ENCODE measurements around the gene ABCA1.
"Not testable (repeated sequence)": the region's sequence is repeated elsewhere in the genome, so short reads cannot be mapped to it uniquely, and the experiment has no call there.

ABCA1 gene, protein sequence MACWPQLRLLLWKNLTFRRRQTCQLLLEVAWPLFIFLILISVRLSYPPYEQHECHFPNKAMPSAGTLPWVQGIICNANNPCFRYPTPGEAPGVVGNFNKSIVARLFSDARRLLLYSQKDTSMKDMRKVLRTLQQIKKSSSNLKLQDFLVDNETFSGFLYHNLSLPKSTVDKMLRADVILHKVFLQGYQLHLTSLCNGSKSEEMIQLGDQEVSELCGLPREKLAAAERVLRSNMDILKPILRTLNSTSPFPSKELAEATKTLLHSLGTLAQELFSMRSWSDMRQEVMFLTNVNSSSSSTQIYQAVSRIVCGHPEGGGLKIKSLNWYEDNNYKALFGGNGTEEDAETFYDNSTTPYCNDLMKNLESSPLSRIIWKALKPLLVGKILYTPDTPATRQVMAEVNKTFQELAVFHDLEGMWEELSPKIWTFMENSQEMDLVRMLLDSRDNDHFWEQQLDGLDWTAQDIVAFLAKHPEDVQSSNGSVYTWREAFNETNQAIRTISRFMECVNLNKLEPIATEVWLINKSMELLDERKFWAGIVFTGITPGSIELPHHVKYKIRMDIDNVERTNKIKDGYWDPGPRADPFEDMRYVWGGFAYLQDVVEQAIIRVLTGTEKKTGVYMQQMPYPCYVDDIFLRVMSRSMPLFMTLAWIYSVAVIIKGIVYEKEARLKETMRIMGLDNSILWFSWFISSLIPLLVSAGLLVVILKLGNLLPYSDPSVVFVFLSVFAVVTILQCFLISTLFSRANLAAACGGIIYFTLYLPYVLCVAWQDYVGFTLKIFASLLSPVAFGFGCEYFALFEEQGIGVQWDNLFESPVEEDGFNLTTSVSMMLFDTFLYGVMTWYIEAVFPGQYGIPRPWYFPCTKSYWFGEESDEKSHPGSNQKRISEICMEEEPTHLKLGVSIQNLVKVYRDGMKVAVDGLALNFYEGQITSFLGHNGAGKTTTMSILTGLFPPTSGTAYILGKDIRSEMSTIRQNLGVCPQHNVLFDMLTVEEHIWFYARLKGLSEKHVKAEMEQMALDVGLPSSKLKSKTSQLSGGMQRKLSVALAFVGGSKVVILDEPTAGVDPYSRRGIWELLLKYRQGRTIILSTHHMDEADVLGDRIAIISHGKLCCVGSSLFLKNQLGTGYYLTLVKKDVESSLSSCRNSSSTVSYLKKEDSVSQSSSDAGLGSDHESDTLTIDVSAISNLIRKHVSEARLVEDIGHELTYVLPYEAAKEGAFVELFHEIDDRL (N-terminal part only)

DNA sequence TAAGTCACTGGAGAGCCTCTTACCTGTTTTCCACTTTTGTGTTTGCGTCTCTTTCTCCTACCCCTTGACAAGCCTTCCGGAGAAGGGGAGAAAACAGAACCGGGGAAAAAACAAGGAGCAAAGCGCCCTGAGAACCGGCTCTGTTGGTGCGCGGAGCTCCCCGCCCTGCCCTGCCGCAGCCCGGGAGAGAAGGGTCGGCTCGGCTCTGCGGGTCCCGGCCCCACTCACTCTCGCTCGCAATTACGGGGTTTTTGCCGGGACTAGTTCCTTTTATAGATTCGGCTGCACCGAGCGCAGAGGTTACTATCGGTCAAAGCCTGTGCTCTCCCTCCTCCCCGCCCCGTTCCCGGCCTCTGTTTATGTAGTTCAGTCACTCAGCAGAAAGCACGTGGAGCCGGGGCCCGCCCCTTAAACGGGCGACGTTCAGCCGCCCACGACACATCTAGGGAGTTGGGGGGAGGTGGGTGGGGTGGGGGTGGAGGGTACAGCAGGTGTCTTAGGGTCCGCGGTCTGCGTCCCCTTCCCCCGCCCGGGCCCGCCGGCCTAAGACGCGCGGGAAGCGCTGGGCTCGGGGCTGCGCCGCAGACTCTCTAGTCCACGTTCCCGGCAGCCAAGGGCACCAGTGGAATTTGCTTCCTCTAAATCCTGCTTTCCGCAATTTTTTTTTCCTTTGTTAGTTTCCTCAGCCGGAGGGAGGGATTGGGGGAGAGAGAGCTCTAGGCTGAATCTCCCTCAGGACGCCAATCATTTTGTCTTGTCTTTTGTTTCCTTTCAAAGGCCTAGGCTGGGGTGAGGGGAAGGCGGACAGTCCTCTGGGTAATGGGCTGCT, at the start of gene ABCA1:
Gene ABCA1 (minus strand): TSS at position 244 of the 829 bp plus-strand sequence. CDS start 24,476 bp downstream, outside the sequence.
- DNase-seq (ENCODE audit: low read depth): peak; percentile 55

DNA sequence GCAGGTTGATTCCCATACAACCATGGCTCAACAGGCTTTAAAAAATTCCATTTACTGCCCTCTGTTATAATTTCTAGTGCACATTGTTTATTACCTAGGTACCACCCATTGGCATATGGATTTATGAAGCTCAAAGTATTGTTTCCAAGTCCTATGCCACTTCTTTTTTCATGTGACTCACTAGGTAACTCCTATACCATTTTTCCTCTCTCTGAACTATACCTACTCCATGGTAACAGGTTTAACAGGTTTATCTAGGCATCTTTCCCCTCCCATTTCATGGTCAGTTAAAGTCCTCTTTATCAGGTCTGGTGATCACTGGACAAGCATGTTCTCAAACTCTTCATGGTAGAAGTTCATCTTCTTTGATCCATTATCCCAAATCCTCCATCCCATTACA, 49.6 kb upstream of the ABCA1 start:
- DNase-seq (ENCODE audit: low read depth): no peak

DNA sequence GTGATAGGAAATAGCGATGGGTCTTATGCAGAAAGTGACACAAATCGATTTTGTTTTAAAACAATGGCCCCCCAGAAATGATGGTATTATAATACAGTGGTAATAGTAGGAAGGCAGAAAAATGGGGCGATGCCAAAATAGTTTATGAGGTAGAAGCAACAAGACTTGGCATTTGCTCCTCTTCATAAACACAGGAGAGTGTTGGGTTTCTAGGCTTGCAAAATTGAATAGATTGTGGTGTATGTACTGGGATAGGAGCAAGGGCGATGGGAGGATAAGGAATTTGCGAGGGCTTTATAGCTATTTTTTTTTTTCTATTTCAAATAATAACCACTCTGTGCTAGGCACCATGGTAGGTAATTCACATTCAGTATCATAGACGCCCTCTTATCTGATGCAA, 49.2 kb upstream of the ABCA1 start:
- DNase-seq (ENCODE audit: low read depth): no peak

DNA sequence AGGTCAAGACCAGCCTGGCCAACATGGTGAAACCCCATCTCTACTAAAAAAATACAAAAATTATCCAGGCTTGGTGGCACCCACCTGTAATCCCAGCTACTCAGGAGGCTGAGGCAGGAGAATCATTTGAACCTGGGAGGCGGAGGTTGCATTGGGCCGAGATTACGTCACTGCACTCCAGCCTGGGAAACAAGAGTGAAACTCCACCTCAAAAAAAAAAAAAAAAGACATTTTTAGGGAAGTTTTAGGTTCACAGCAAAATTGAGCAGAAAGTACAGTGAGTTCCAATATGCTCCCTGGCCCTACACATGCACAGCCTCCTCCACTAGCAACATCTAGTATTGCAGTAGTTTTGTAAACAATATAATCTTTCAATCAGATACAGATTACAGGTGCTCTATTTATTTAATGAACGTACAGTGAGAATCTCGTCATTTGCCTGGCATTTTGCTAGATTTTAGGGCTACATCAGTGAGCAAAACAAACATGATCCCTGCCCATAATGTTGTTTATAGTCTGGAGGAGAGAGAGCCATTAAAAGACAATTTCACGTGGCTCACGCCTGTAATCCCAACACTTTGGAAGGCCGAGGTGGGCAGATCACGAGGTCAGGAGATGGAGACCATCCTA, 48.1 kb upstream of the ABCA1 start:
- DNase-seq (ENCODE audit: low read depth): not testable (repeated sequence)

DNA sequence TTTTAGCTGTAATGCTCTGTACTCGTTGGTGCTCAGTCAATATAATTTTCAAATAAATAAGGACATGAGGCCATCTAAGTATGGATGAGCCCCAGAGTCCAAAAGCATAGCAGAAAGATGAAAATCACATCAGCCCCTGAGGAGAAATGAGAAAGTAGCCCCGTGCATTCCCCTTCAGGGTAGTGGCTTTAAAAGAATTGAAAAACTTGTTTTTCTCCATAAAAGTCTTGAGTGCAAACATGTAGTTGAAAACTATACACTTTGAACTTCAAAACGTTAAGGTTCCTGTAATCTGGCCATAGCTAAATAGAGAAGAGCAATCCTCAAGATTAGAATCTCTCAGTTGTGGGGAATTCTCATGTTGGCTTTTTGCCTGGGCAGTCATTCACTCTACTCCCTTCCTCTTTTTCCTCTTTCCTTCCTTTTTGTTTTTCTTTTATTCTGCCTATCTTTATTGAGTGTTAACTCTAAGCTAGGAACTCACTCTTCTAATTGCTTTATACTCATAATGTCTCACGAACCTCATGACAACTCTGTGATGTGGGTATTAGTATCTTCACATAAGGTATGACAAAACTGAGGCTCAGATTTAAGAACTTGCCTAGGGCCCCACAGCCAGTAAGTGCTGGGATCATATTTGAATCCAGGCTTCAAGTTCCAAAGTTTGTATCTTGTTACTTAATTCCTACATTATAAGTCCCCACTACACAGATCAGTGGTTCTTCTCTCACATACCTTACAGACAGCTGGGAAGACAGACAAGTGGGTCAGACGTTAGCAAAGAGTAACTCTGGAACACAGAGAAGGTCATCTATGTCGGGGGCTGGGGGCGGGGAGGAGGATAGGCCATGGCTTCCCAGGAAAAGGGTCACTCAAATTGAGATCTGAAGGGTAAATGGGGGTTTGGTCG, 46.4 kb upstream of the ABCA1 start:
- DNase-seq (ENCODE audit: low read depth): no peak

DNA sequence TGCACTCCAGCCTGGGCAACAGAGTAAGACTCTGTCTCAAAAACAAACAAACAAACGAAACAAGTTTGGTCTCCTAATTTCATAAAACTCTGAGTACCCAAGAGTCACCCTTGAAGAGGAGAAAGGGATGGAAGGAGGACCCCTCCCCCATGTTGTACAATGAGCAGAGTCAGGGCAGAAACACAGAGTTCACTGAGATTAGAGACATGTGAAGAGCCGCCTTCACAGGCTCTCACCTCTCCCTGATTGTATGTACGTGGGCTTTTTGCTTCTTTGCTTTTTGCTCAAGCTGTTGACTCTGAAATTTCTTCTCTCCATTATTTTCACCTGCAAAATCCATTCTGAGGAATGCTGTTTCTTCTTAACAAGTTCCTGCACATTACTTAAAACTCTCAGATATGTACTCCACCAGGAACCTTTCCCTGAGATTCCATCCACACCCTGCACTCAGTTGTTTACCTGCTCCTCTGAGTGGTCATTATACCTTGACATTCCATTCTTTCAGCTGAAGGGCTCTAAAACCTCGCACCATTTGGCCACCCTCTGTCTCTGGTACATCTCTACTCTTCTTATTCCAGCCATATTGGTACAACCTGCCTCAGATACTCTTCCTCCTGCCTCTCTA, 44.4 kb upstream of the ABCA1 start:
- DNase-seq (ENCODE audit: low read depth): no peak

DNA sequence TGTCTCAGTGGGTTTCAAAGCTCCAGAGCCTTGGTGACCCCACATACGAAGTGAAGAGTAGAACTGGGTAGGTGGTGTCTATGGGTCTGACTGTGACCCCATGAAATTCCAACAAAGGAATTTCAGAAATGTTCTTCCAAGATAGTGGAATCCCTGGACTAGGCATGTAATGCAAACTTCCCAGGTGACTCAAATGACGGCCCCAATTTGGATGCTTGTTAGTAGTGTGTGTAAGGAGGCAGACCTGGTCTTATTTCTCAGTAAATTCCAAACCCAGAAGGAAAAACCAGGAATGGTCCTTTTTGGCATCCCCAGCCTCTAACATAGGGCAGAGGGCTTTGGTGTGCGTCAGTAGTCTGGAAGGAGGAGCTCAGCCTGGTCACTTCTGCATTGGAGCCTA, 43.6 kb upstream of the ABCA1 start:
- no peak for DNase-seq (ENCODE audit: low read depth)

DNA sequence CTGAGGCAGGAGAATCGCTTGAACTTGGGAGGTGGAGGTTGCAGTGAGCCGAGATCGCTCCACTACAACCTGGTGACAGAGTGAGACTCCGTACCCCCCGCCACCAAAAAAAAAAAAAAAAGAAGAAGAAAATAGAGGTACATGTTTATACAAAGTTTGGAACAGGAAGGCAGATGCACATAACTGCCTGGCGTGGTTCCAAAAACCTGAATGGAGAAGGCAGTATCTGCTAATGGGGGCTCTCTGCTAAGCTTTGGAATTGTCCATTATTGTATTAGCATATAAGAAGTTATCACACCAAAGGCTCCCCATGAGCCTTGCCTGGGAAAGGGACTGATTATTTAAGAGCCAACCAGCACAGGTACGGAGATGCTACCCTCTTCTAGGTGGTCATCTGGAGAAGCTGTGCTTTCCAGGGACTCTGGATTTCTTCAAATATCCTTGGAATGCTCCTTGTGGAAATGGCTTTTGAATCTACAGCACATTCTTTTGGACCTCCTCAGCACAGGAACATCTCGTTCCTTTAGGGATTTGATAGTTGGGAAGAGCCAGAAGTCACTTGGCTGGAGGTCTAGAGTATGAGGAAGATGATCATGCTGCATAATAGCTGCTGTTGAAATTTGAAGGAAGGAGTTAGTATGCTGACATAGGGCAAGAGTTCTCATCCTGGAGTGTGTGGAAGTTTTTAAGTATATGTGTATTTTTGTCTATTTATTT, 42.5 kb upstream of the ABCA1 start:
- DNase-seq (ENCODE audit: low read depth): no peak

DNA sequence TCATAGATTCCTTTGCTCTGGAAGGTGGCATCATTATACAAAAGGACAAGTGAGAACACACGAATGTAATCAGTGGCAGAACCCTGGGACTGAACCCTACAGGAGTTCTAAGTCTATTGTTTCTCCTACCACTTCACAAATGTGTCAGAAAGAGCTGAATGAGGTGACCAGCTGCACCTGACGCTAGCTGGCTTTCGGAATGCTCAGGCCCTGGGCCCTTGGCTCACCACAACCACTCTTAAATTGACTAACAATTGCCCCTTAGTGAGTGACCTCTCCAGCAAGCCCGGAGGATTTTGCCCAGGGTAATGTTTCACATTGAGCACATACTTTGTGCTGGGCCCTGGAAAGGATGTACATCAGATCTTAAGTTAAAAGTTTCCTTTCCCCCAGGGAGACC, 41.2 kb upstream of the ABCA1 start:
- no peak for DNase-seq (ENCODE audit: low read depth)

DNA sequence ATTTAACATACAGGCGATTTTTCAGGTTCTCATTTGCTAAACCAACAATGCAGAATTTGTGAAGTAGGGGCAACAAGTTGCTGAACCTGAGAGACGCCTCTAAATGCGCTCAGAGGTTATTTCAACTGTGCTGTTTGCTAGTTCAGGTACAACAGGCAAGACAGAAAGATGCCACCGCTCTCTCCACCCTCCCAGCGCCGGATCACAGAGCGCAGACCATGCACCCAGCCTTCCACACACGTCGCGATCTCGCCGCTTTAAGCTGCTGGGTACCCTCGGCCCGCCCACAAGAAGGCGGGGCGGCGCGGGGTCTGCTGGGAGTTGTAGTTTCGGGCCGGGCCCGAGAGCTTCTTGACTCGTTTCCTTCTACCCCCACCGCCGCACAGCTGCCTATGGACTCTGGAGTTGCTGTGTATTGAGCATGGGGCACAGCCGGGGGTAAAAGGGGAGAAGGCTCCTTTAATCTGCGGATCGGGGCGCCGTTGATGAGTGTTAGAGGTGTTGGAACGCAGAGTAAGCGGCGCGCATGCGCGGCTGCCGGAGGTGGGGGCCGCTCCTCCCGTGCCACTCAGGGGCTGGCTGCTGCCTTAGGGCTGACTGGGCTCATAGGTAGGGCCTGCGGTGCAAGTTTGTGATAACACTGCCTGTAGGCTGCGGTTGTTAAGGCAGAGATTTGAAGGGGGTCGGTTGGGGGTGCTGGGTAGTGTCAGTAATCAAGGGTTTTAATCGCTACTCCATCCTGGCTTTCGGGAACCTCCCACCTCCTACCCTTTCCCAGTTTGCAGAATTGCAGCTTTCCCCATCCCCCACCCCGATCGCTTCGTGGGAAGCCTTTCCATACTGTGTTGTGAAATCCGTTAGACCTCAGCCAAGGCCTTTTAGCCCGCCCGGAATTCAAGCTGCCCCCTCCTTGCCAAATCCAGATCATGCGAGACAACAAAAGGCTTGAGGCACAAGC, 40.3 kb upstream of the ABCA1 start:
- peak; percentile 84 for DNase-seq (ENCODE audit: low read depth)

DNA sequence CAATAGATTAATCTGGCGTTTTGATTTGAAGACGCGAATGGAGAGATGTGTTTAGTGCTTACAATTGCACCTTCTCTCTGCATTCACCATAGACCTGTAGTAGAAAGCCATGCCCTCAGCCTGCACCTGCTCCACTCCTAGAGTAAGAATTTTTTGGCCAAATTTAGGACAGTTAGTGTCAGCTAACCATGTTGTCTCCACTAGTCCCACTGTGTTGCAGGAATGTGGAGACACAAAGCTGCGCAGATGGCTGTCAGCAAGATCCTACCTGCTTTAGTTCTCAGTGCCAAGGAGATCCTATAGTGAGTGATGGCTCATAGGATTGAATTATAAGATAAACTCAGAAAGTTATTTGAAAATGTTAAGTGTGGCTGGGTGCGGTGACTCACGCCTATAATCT, 35.1 kb upstream of the ABCA1 start:
- no peak for DNase-seq (ENCODE audit: low read depth)

DNA sequence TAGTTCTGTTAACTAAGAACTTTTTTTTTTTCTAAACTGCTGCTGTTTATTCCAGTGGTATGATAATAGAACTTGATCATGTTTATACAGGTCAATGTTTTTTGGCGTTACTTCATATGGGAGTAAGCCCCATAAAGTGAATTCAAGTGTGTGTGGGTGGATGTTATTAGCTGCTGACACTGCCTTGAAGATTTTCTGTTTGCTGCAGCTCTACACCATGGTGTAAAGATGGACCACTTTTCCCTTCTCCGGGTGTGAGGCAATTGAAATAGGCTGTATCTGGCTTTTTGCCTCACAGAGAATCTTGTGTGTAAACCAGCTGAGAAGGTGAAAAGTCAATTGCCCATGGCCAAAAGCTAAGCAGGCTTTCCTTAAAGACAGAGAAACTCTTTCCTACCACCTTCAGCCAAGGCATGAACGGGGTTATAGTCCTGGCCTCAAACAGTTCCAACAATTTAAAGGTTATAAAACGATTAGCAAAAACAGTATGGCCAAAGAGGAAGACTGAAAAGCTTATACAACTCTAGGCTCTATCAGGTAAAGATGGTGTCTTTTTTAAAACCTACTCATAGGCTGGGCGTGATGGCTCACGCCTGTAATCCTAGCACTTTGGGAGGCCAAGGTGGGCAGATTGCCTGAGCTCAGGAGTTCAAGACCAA, 33.9 kb upstream of the ABCA1 start:
- no peak for DNase-seq (ENCODE audit: low read depth)

DNA sequence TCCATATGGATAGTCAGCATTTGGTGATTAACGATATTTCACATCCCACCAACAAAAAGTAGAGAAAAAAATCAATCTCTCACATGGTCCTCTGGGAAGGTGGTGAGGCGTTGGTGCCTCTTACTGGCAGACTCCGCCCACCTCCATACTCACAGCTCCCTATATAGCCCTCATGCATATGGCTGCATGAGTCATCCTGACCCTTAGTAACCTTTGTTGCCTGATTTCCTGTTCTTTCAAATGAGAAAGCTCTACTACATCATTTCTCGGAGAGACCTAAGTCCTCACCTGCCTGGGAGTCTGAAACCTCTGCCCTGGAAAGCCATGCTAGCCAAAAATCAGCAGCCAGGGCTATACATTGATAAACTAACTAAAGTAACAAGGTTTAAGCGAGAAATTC, 33.3 kb upstream of the ABCA1 start:
- peak; percentile 11 for DNase-seq (ENCODE audit: low read depth)

DNA sequence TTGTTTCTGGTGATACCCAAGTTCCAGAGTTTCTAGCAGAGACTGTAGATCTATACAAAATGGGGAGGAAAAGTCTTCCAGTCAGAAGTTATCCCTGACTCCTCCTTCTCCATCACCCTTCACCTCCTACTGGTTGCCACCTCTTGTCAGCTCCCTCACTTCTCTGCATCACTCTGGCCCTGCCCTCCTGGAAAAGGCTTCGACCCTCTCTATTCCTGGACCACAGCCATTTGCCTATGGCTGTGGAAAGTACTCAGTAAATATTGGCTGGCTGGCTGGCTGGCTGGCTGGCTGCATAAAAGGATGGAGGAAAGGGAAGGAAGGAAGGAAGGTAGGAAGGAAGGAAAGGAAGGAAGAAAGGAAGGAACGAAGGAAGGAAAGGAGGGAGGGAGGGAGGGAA, 32.7 kb upstream of the ABCA1 start:
- DNase-seq (ENCODE audit: low read depth): no peak

DNA sequence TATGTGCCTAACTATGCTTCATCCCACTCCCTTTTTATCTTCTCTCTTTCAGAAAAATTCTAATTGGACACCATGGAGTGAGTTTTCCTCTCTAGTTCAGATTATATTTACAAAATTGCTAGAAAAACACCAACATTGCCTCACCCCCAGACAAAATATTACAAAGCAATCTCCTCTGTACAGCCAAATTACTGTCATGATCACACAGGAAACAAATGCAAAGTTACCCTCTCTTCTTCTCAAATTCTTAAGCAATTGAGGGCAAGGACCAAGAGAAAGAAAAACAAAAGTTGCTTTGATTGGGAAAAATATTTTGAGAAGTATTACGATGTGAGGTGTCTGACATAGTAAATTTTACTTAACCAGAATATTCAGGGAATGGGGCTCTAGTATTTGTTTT, 30.8 kb upstream of the ABCA1 start:
- DNase-seq (ENCODE audit: low read depth): no peak

DNA sequence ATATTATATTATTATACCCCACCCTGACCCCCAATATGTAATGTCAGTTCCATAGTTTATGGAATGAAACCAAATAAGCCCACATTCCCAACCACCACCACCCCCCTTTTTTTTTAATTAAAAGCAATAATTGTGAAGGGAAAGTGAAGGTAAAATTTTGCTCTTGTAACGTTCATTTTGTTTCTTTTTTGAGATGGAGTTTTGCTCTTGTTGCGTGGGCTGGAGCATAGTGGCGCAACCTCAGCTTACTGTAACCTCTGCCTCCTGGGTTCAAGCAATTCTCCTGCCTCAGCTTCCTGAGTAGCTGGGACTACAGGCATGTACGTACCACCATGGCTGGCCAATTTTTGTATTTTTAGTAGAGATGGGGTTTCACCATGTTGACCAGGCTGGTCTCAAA, 30.1 kb upstream of the ABCA1 start:
- not testable (repeated sequence) for DNase-seq (ENCODE audit: low read depth)

DNA sequence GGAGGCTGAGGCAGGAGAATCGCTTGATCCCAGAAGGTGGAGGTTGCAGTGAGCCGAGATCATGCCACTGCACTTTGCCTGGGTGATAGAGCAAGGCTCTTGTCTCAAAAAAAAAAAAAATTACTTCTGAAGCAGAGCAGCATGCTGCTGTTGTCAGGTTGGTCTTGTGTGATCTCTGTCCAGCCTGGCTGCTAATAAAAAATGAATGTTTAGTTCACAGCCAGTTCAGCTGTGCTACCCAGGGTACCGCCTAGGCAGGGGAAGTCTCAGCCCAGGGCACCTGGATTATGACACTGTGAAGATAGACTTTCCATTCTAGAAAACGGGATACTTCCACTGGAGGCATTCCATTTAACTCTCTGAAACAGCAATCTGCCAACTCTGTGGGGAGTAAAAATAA, 23.5 kb upstream of the ABCA1 start:
- no peak for DNase-seq (ENCODE audit: low read depth)
